ENCODE measurements around the gene LYAR.

The LYAR gene

GRCh38 chr4:4315461-4316149 lies 25.7 kb upstream of the LYAR start:
- no peak for DNase-seq (ENCODE audit: low spot score)

- no peak for DNase-seq (ENCODE audit: low spot score)
These were observed 21.2 kb upstream of the LYAR start for GRCh38 chr4:4311193-4311592.

GRCh38 chr4:4308800-4309441 lies 19.0 kb upstream of the LYAR start:
- no peak for DNase-seq (ENCODE audit: low spot score)

GRCh38 chr4:4306920-4307319 lies 17.0 kb upstream of the LYAR start:
- DNase-seq (ENCODE audit: low spot score), result no peak

- DNase-seq (ENCODE audit: low spot score), result no peak
These were observed 12.5 kb upstream of the LYAR start for GRCh38 chr4:4302416-4302815.

- DNase-seq (ENCODE audit: low spot score), result no peak
These were observed 12.0 kb upstream of the LYAR start for GRCh38 chr4:4302001-4302400.

- no peak for DNase-seq (ENCODE audit: low spot score)
These were observed 9.1 kb upstream of the LYAR start for GRCh38 chr4:4299006-4299405.

GRCh38 chr4:4296283-4296846 lies 6.4 kb upstream of the LYAR start:
- DNase-seq (ENCODE audit: low spot score), result no peak

GRCh38 chr4:4293279-4293678 lies 3.3 kb upstream of the LYAR start:
- DNase-seq (ENCODE audit: low spot score), result no peak

- no peak for DNase-seq (ENCODE audit: low spot score)
These were observed 385 bp downstream of the LYAR start for GRCh38 chr4:4289597-4289940.

GRCh38 chr4:4289055-4289454 lies 899 bp downstream of the LYAR start:
- DNase-seq (ENCODE audit: low spot score), result no peak

GRCh38 chr4:4288098-4288497 lies 1.9 kb downstream of the LYAR start:
- no peak for DNase-seq (ENCODE audit: low spot score)

- DNase-seq (ENCODE audit: low spot score), result peak; percentile 31
These were observed 4.9 kb downstream of the LYAR start for GRCh38 chr4:4284827-4285618.

GRCh38 chr4:4281787-4282186 lies 8.2 kb downstream of the LYAR start:
- no peak for DNase-seq (ENCODE audit: low spot score)

GRCh38 chr4:4277531-4277930 lies 12.4 kb downstream of the LYAR start:
- no peak for DNase-seq (ENCODE audit: low spot score)

- no peak for DNase-seq (ENCODE audit: low spot score)
These were observed 15.7 kb downstream of the LYAR start for GRCh38 chr4:4274226-4274625.

- no peak for DNase-seq (ENCODE audit: low spot score)
These were observed 18.0 kb downstream of the LYAR start for GRCh38 chr4:4271912-4272311.

GRCh38 chr4:4270529-4270928 lies 19.4 kb downstream of the LYAR start:
- DNase-seq (ENCODE audit: low spot score), result no peak

- DNase-seq (ENCODE audit: low spot score), result no peak
These were observed 20.1 kb downstream of the LYAR start for GRCh38 chr4:4269856-4270255.

- DNase-seq (ENCODE audit: low spot score), result no peak
These were observed 20.6 kb downstream of the LYAR start for GRCh38 chr4:4269331-4269731.

GRCh38 chr4:4268776-4269175 lies 21.2 kb downstream of the LYAR start:
- DNase-seq (ENCODE audit: low spot score), result no peak

- no peak for DNase-seq (ENCODE audit: low spot score)
These were observed 22.0 kb downstream of the LYAR start for GRCh38 chr4:4267981-4268380.

- no peak for DNase-seq (ENCODE audit: low spot score)
These were observed 29.7 kb downstream of the LYAR start for GRCh38 chr4:4260185-4260751.
